HEK293 (cell line): Measurements from ENCODE around the gene RBM27.

Experiments used
- CTCF ChIA-PET: fragments of 350-600 bp; formaldehyde crosslinking; extraction: SDS; loops from one replicate; lab custom pipeline; 2021; ENCODE audit warnings: antibody characterized with exemption; lab: Yijun Ruan, JAX
- POLR2A ChIA-PET: fragments of 300-600 bp; formaldehyde crosslinking; extraction: SDS; loops from one replicate; lab custom pipeline; 2020; ENCODE audit warnings: antibody characterized with exemption, inconsistent platforms; lab: Yijun Ruan, JAX
- H3K27ac ChIP-seq: fragments of 200-500 bp; sonication (Bioruptor generic); 2 replicates; pipeline ENCODE4 v1.5.1; 2014; ENCODE audit warnings: low read depth, low read length, control low read depth, inconsistent platforms; ENCODE audit errors: extremely low read depth
- H3K36me3 ChIP-seq, 2 experiments: fragments of 200-500 bp in 1 of 2; sonication (Bioruptor generic) in 1 of 2; 1 replicate in 1 of 2; 2 replicates in 1 of 2; pipeline ENCODE4 v1.5.1; 2014 to 2017; ENCODE audit warnings: inconsistent platforms in 2 of 2, low read length in 2 of 2; ENCODE audit not compliant: control insufficient read depth in 2 of 2, insufficient read depth in 1 of 2
- H3K4me1 ChIP-seq: fragments of 200-500 bp; sonication (Bioruptor generic); 2 replicates; pipeline ENCODE4 v1.5.1; 2014; ENCODE audit warnings: mild to moderate bottlenecking, low read length, inconsistent platforms; ENCODE audit not compliant: control insufficient read depth, insufficient read depth
- H3K4me3 ChIP-seq: 2 replicates; pipeline ENCODE4 v1.5.1; 2011; ENCODE audit warnings: low read depth, mild to moderate bottlenecking, control low read depth, low read length, moderate library complexity
- H3K9me3 ChIP-seq: fragments of 200-500 bp; sonication (Bioruptor generic); 2 replicates; pipeline ENCODE4 v1.5.1; 2014; ENCODE audit warnings: low read depth, low read length, inconsistent platforms; ENCODE audit not compliant: control insufficient read depth, insufficient read depth
- EGR2 ChIP-seq: fragments of 450-650 bp; formaldehyde crosslinking; IDR thresholded peaks from 2 replicates; pipeline ENCODE4 v1.5.1; 2016; ENCODE audit warnings: low read depth, missing biosample characterization, missing genetic modification characterization
- FEZF1 ChIP-seq: fragments of 450-650 bp; formaldehyde crosslinking; IDR thresholded peaks from 2 replicates; pipeline ENCODE4 v1.5.1; 2016; ENCODE audit warnings: missing biosample characterization, missing genetic modification characterization
- GLIS2 ChIP-seq: fragments of 450-650 bp; formaldehyde crosslinking; IDR thresholded peaks from 2 replicates; pipeline ENCODE4 v1.5.1; 2016; ENCODE audit warnings: missing biosample characterization, missing genetic modification characterization
- SP7 ChIP-seq: fragments of 450-650 bp; formaldehyde crosslinking; IDR thresholded peaks from 2 replicates; pipeline ENCODE4 v1.5.1; 2016; ENCODE audit warnings: missing biosample characterization, missing genetic modification characterization
- ZNF121 ChIP-seq: fragments of 450-650 bp; formaldehyde crosslinking; IDR thresholded peaks from 2 replicates; pipeline ENCODE4 v1.5.1; 2016; ENCODE audit warnings: missing biosample characterization, missing genetic modification characterization
- ZNF398 ChIP-seq: fragments of 450-650 bp; formaldehyde crosslinking; IDR thresholded peaks from 2 replicates; pipeline ENCODE4 v1.5.1; 2017; ENCODE audit warnings: missing biosample characterization, missing genetic modification characterization
- ZNF510 ChIP-seq: fragments of 450-650 bp; formaldehyde crosslinking; IDR thresholded peaks from 2 replicates; pipeline ENCODE4 v1.5.1; 2018; ENCODE audit warnings: mild to moderate bottlenecking, missing genetic modification characterization, missing biosample characterization; ENCODE audit not compliant: insufficient replicate concordance
- ZNF677 ChIP-seq: fragments of 450-650 bp; IDR thresholded peaks from 2 replicates; pipeline ENCODE4 v1.5.0; 2018; ENCODE audit warnings: missing biosample characterization, mild to moderate bottlenecking, missing genetic modification characterization, moderate library complexity
- TF ChIP-seq, protein P1 (sequence below): fragments of 450-650 bp; formaldehyde crosslinking; IDR thresholded peaks from 2 replicates; pipeline ENCODE4 v1.5.1; 2016; ENCODE audit warnings: missing biosample characterization, missing genetic modification characterization
- TF ChIP-seq, protein P2 (sequence below): fragments of 450-650 bp; formaldehyde crosslinking; IDR thresholded peaks from 2 replicates; pipeline ENCODE4 v1.5.1; 2016; ENCODE audit warnings: missing biosample characterization, missing genetic modification characterization
- TF ChIP-seq, protein P3 (sequence below): fragments of 450-650 bp; formaldehyde crosslinking; IDR thresholded peaks from 2 replicates; pipeline ENCODE4 v1.5.1; 2016; ENCODE audit warnings: missing biosample characterization, missing genetic modification characterization

The RBM27 gene

GRCh38 chr5:146203872-146204192 is 427 bp downstream of the RBM27 start:
- H3K9me3 ChIP-seq = no peaks in the 10 kb centered on the region
- TF ChIP-seq ZNF510 (tag by site-specific recombination) (no peak), EGR2 (tag by site-specific recombination) (0 out of 2 replicates have a peak, but pooled peaks have one; percentile 2), FEZF1 (tag by site-specific recombination) (no peak), ZNF398 (tag by site-specific recombination) (peak; percentile 59; the same call in 1 of the 2 replicates), ZNF677 (no peak), GLIS2 (tag by site-specific recombination) (peak; percentile 35; the same call in 1 of the 2 replicates)
- TF ChIP-seq, protein P1, sequence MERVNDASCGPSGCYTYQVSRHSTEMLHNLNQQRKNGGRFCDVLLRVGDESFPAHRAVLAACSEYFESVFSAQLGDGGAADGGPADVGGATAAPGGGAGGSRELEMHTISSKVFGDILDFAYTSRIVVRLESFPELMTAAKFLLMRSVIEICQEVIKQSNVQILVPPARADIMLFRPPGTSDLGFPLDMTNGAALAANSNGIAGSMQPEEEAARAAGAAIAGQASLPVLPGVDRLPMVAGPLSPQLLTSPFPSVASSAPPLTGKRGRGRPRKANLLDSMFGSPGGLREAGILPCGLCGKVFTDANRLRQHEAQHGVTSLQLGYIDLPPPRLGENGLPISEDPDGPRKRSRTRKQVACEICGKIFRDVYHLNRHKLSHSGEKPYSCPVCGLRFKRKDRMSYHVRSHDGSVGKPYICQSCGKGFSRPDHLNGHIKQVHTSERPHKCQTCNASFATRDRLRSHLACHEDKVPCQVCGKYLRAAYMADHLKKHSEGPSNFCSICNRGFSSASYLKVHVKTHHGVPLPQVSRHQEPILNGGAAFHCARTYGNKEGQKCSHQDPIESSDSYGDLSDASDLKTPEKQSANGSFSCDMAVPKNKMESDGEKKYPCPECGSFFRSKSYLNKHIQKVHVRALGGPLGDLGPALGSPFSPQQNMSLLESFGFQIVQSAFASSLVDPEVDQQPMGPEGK (tag by site-specific recombination) = 0 out of 2 replicates have a peak, but pooled peaks have one; percentile 19
- CTCF ChIA-PET = no interaction called here
- peak overlapping the region; percentile 99 for H3K4me3 ChIP-seq
- peak overlapping the region; percentile 87 for H3K27ac ChIP-seq
- H3K36me3 ChIP-seq = no peaks in the 10 kb centered on the region
- H3K4me1 ChIP-seq = peaks cover 11% of the 10 kb centered on the region
- POLR2A ChIA-PET = interaction anchor here (1.0 to 1.5 kb wide), 5 partner anchors 9 to 80 kb away, joined by 4 to 23 read pairs (median 8); partner anchors contain the start of gene LARS1

DNA sequence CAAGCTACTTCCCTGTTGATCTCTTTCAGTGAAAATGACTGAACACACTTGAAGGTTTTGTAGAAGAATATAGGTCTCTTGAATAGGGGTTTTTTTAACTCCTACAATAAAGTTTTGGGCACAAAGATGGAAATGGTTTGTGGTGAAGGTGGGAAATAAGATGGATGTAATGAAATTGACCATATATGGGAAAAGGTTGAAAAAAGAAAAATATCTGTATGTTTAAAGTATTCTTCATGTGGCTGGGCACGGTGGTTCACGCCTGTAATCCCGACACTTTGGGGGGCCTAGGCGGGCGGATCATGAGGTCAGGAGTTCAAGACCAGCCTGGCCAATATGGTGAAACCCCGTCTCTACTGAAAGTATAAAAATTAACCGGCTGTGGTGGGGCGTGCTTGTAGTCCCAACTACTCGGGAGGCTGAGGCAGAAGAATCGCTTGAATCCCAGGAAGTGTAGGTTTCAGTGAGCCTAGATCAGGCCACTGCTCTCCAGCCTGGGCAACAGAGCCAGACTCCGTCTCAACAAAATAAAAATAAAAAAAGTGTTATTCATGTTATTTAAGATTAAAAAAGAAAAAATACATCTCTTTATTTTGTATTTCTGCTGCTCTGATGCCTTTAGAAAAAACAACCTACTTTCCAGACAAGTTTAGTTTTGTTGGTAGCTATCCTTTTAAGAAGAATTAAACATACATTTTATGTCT is 2.2 kb downstream of the RBM27 start:
- H3K27ac ChIP-seq = no peak overlapping the region
- POLR2A ChIA-PET = no interaction called here
- no peaks in the 10 kb centered on the region for H3K36me3 ChIP-seq
- H3K9me3 ChIP-seq = no peaks in the 10 kb centered on the region
- TF ChIP-seq ZNF121 (tag by site-specific recombination) (peak; percentile 58; the same call in 1 of the 2 replicates), SP7 (no peak)
- CTCF ChIA-PET = no interaction called here
- peaks cover 11% of the 10 kb centered on the region for H3K4me1 ChIP-seq
- no peak overlapping the region for H3K4me3 ChIP-seq

GRCh38 chr5:146206257-146206656 is 2.9 kb downstream of the RBM27 start:
- 0 out of 2 replicates have a peak, but pooled peaks have one; percentile 25 for TF ChIP-seq FEZF1 (tag by site-specific recombination)
- TF ChIP-seq, protein P2, sequence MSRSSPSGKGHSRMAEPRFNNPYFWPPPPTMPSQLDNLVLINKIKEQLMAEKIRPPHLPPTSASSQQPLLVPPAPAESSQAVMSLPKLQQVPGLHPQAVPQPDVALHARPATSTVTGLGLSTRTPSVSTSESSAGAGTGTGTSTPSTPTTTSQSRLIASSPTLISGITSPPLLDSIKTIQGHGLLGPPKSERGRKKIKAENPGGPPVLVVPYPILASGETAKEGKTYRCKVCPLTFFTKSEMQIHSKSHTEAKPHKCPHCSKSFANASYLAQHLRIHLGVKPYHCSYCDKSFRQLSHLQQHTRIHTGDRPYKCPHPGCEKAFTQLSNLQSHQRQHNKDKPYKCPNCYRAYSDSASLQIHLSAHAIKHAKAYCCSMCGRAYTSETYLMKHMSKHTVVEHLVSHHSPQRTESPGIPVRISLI (tag by site-specific recombination) = peak; percentile 61; the same call in 1 of the 2 replicates
- TF ChIP-seq, protein P3, sequence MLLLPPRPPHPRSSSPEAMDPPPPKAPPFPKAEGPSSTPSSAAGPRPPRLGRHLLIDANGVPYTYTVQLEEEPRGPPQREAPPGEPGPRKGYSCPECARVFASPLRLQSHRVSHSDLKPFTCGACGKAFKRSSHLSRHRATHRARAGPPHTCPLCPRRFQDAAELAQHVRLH (tag by site-specific recombination) = no peak
- POLR2A ChIA-PET = no interaction called here
- CTCF ChIA-PET = no interaction called here

More at GRCh38 chr5:146206257-146206656, 2.9 kb downstream of the RBM27 start:
- Histone ChIP-seq H3K9me3 (no peaks in the 10 kb centered on the region), H3K4me3 (no peak overlapping the region), H3K36me3 (no peaks in the 10 kb centered on the region), H3K4me1 (peaks cover 11% of the 10 kb centered on the region), H3K27ac (no peak overlapping the region)
